Transverse colon (tissue), 4 donors: ENCODE measurements around the gene MPP2. TPM values are rescaled to one million over a fixed set of nuclear protein-coding genes. Genes with fewer than 3 reads are reported as not detected.

Experiments
- DNase-seq: peaks from one replicate; pipeline ENCODE4 v3.0.0-alpha.2; 2019
- H3K27ac ChIP-seq, 4 donors: fragments of 200-600 bp; sonication (generic); 2 replicates each; pipeline ENCODE4 v1.5.1; 2016 to 2018; ENCODE audit warnings: inconsistent platforms in 4 of 4
- H3K27me3 ChIP-seq: fragments of 200-600 bp; sonication (generic); 2 replicates; pipeline ENCODE4 v1.5.1; 2017; ENCODE audit warnings: inconsistent platforms
- H3K36me3 ChIP-seq, 4 donors: fragments of 200-600 bp; sonication (generic); 2 replicates each; pipeline ENCODE4 v1.5.1; 2017 to 2019; ENCODE audit warnings: inconsistent platforms in 4 of 4
- H3K4me1 ChIP-seq, 4 donors: fragments of 200-600 bp; sonication (generic); 2 replicates each; pipeline ENCODE4 v1.5.1; 2017 to 2020; ENCODE audit warnings: inconsistent platforms in 4 of 4
- H3K4me3 ChIP-seq, 4 donors: fragments of 200-600 bp; sonication (generic); 1 replicate in 1 of 4; 2 replicates in 3 of 4; pipeline versions ENCODE4 v1.5.1 to v1.6.1; 2017 to 2019; ENCODE audit warnings: inconsistent platforms in 4 of 4
- H3K9me3 ChIP-seq, 2 donors: fragments of 200-600 bp; sonication (generic); 2 replicates each; pipeline ENCODE4 v1.5.1; 2017 to 2019; ENCODE audit warnings: inconsistent platforms in 2 of 2
- CTCF ChIP-seq, 5 experiments: fragments of 200-600 bp in 3 of 5; fragments of 450-650 bp in 2 of 5; sonication (generic) in 3 of 5; IDR thresholded peaks; 1 replicate in 2 of 5; 2 replicates in 3 of 5; pipeline ENCODE4 v1.5.1; 2016 to 2017; ENCODE audit warnings: antibody characterized with exemption in 5 of 5, inconsistent platforms in 3 of 5, mild to moderate bottlenecking in 2 of 5, moderate library complexity in 1 of 5
- EP300 ChIP-seq: sonication (generic); formaldehyde crosslinking; IDR thresholded peaks from one replicate; pipeline ENCODE4 v1.6.1; 2017; ENCODE audit warnings: antibody characterized with exemption, low read depth
- POLR2A ChIP-seq: fragments of 450-650 bp; IDR thresholded peaks from one replicate; pipeline ENCODE4 v1.6.1; 2016; ENCODE audit warnings: antibody characterized with exemption, mild to moderate bottlenecking, moderate library complexity
- POLR2AphosphoS5 ChIP-seq, 3 donors: sonication (generic); formaldehyde crosslinking; IDR thresholded peaks; one replicate each; pipeline ENCODE4 v1.6.1; 2016; ENCODE audit warnings: antibody characterized with exemption in 3 of 3
- WGBS, 2 donors: methylation state at CpG; one replicate each; pipeline ENCODE4 v1.1.5; 2018; ENCODE audit warnings: low coverage in 1 of 2; 5-methylcytosine and 5-hydroxymethylcytosine counted together
- in situ Hi-C, 4 donors: fragments of 200-750 bp; cut with MboI; loops; one replicate each; pipeline versions ENCODE4 v1.15.0 to v1.15.1; 2017; ENCODE audit warnings: low sequenced_read_pairs in 3 of 4, low pct_ligation_motif_present in 1 of 4, low pct_unique_long_range_greater_than_20kb in 1 of 4
- intact Hi-C: fragments of 100-400 bp; cut with DNase I; formaldehyde crosslinking; loops from one replicate; pipeline ENCODE4 v1.15.1; 2023; ENCODE audit warnings: low total_unique reads
- total RNA-seq, 4 donors: library from RNA; depleted of rRNA; stranded (reverse); fragments of >200 nt; gene quantifications; one replicate each; pipeline ENCODE4 v1.1.0, GENCODE V29; 2016

Gene MPP2
- total RNA-seq, 4 donors from 2014 or later = 3.4 to 4.9 (median 4.2) TPM

DNA sequence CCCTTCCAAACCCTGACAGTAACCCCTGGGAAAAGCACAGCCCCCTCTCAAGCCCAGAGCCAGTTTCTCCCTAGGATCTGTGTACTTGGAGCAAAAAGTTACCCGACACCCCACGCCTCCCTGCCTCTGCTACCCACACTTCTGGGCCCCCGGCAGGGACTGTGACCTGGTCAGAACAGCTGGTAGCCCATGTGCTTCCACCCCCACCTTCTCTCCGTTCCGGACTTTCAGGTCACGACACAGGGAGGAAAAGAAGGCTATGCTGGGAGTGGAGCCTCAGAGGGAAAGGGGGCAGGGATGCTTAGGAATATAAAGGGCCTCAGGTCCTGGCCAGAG is 28.6 kb upstream of the MPP2 start:
- no peak for DNase-seq
- Histone ChIP-seq H3K4me1 (peaks cover 3 to 15% (median 9%) of the 10 kb centered on the region in 4 donors), H3K4me3 (no peak overlapping the region), H3K36me3 (no peaks in the 10 kb centered on the region), H3K27me3 (peaks cover 34% of the 10 kb centered on the region), H3K9me3 (no peaks in the 10 kb centered on the region), H3K27ac (no peak overlapping the region)
- WGBS, 2 donors = 64 to 82% methylated on average over 3 to 6 of the region's 6 CpGs
- TF ChIP-seq EP300 = no peak
- TF ChIP-seq POLR2AphosphoS5 (IDR thresholded peaks at IDR 0.05) = no peak
- TF ChIP-seq POLR2A = no peak
- no peak for TF ChIP-seq CTCF (IDR thresholded peaks at IDR 0.05)
- intact Hi-C loops = no loop called here
- in situ Hi-C loops = loop anchor here in 1 of 4 donors (25.0 kb wide), 1 partner anchor 226 kb away; the partner anchor contains the start of gene ASB16

DNA sequence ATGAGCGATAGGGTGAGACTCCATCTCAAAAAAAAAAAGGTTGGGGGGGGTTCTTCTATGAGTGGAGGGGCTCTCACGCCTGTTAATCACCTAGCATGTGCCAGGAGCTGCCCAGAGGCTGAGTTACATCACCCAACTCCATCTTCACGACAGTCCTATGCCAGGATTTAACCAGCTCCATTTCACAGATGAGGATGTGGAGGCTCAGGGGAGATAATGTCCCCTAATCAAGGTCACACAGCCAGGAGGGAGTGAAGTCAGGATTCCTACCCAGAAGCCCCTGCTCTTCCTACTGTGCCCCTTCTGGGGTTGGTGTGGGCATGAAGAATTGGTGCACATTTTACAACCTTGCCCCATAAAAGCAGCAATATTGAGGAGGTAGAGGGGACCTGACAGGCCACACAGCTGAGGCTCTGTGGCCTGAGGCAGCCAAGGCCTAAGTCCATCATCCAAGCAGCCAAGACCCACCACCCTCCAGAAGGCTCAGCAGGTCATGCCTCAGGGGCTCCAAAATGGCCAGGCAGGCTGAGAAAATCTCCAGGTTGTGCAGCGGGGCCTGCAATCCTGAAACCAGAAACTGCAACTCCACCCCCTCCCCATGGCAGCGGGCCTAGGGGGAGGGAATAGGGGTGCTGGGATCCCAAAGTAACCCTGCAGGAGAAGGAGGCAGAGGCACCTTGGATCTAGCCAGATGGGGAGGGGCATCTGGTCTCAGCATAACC is 28.0 kb upstream of the MPP2 start:
- no peak overlapping the region for H3K4me3 ChIP-seq
- no peaks in the 10 kb centered on the region for H3K36me3 ChIP-seq
- in situ Hi-C loops = loop anchor here in 1 of 4 donors (25.0 kb wide), 1 partner anchor 227 kb away; the partner anchor contains the start of gene ASB16
- intact Hi-C loops = no loop called here
- H3K27me3 ChIP-seq = peaks cover 34% of the 10 kb centered on the region
- H3K27ac ChIP-seq = no peak overlapping the region
- no peak for TF ChIP-seq CTCF (IDR thresholded peaks at IDR 0.05)
- no peak for TF ChIP-seq EP300
- no peak for TF ChIP-seq POLR2AphosphoS5 (IDR thresholded peaks at IDR 0.05)
- no peak for TF ChIP-seq POLR2A
- DNase-seq = no peak
- WGBS, 2 donors = 88% methylated on average over 5 of the region's 5 CpGs; no CpG with 5 or more reads in 1 of the 2 donors
- H3K9me3 ChIP-seq = no peaks in the 10 kb centered on the region
- H3K4me1 ChIP-seq = peaks cover 3 to 20% (median 13%) of the 10 kb centered on the region in 4 donors

GRCh38 chr17:43932923-43933322 is 25.6 kb upstream of the MPP2 start:
- peaks cover 2 to 29% (median 20%) of the 10 kb centered on the region in 4 donors for H3K4me1 ChIP-seq
- no peaks in the 10 kb centered on the region for H3K9me3 ChIP-seq
- H3K27me3 ChIP-seq = peaks cover 11% of the 10 kb centered on the region
- 80 to 95% methylated on average over 1 to 4 of the region's 4 CpGs for WGBS, 2 donors
- no peak for DNase-seq
- intact Hi-C loops = no loop called here
- no peak for TF ChIP-seq CTCF (IDR thresholded peaks at IDR 0.05)
- no peak for TF ChIP-seq POLR2A
- no peak for TF ChIP-seq POLR2AphosphoS5 (IDR thresholded peaks at IDR 0.05)
- TF ChIP-seq EP300 = no peak
- H3K36me3 ChIP-seq = no peaks in the 10 kb centered on the region
- H3K27ac ChIP-seq = no peak overlapping the region
- H3K4me3 ChIP-seq = no peak overlapping the region
- in situ Hi-C loops = loop anchor here in 1 of 4 donors (25.0 kb wide), 1 partner anchor 229 kb away; the partner anchor contains the start of gene ASB16

GRCh38 chr17:43932357-43932756 is 25.0 kb upstream of the MPP2 start:
- no peak overlapping the region for H3K27ac ChIP-seq
- no peak for TF ChIP-seq CTCF (IDR thresholded peaks at IDR 0.05)
- TF ChIP-seq EP300 = no peak
- TF ChIP-seq POLR2AphosphoS5 (IDR thresholded peaks at IDR 0.05) = no peak
- no peak for TF ChIP-seq POLR2A
- 87% methylated on average over 10 of the region's 10 CpGs; no CpG with 5 or more reads in 1 of the 2 donors for WGBS, 2 donors
- H3K4me1 ChIP-seq = peaks cover 0 to 34% (median 22%) of the 10 kb centered on the region in 4 donors
- H3K27me3 ChIP-seq = peaks cover 5% of the 10 kb centered on the region
- DNase-seq = no peak
- intact Hi-C loops = no loop called here
- no peak overlapping the region for H3K4me3 ChIP-seq
- in situ Hi-C loops = loop anchor here in 1 of 4 donors (25.0 kb wide), 1 partner anchor 230 kb away; the partner anchor contains the start of gene ASB16
- no peaks in the 10 kb centered on the region for H3K36me3 ChIP-seq
- no peaks in the 10 kb centered on the region for H3K9me3 ChIP-seq
